GM10248 (cell line): ENCODE measurements around the gene TAF8.
"Not testable (repeated sequence)": the region's sequence is repeated elsewhere in the genome, so short reads cannot be mapped to it uniquely, and the experiment has no call there.

Source experiments
- CTCF ChIA-PET: fragments of 300-600 bp; sonication (Branson Sonifier 250); formaldehyde crosslinking; extraction: SDS; loops from one replicate; lab custom pipeline; 2021; ENCODE audit warnings: antibody characterized with exemption; lab: Yijun Ruan, JAX
- POLR2A ChIA-PET: fragments of 350-650 bp; sonication (Branson Sonifier 250); formaldehyde crosslinking; extraction: SDS; loops from one replicate; lab custom pipeline; 2020; ENCODE audit warnings: antibody characterized with exemption; lab: Yijun Ruan, JAX
- DNase-seq: peaks from one replicate; pipeline ENCODE4 v3.0.0; 2012; ENCODE audit errors: extremely low spot score
- TF ChIP-seq, protein P1 (sequence below): IDR thresholded peaks from 2 replicates; pipeline ENCODE4 v1.5.1; 2012; ENCODE audit warnings: mild to moderate bottlenecking, low read depth; ENCODE audit errors: extremely low read depth, missing control alignments, control extremely low read depth

Gene TAF8

DNA sequence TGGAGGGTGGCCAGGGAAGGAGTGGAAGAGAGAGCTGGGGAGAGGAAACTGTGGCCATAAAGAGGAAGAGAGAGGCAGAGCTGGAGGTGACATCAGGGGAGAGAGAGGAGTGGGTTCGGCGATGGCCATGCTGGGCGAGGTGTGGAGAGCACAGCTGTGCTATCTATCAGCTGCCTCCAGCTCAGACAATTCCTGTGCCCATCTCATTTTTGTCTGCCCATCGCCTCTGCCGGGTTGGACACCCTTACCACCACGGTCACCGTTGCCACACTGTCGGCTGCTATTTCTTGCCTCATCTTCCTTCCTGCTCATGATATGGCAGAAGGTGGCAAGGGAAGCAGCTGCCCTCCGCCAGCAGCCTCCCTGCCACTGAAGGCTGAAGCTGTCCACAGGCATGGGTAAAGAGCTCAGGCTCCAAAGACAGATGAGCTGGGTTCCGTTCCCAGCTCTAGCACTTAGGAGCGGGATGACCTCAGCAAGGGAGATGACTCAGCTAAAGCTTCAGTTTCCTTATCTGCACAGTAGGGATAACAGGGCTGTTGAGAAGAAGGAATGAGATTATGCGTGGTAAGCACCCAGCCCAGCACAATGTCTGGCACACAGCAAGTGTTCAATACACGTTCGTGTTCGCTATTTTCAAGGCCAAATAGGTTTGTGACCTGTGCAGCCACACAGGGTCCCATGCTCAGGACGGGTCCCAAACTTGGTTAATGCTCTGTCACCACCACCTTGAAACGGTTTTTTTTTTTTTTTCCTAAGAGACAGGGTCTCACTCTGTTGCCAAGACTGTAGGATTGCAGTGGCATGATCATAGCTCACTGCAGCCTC, 21.9 kb upstream of the TAF8 start:
- ChIA-PET CTCF (interaction anchor here (0.7 to 11.0 kb wide), 8 partner anchors 9 to 250 kb away, joined by 3 to 118 read pairs (median 6); partner anchors contain the start of genes BYSL, MED20 and TOMM6), POLR2A (interaction anchor here (0.7 kb wide), 1 partner anchor 172 kb away, joined by 3 read pairs; no protein-coding TSS in a partner anchor)
- no peak for DNase-seq
- TF ChIP-seq, protein P1, sequence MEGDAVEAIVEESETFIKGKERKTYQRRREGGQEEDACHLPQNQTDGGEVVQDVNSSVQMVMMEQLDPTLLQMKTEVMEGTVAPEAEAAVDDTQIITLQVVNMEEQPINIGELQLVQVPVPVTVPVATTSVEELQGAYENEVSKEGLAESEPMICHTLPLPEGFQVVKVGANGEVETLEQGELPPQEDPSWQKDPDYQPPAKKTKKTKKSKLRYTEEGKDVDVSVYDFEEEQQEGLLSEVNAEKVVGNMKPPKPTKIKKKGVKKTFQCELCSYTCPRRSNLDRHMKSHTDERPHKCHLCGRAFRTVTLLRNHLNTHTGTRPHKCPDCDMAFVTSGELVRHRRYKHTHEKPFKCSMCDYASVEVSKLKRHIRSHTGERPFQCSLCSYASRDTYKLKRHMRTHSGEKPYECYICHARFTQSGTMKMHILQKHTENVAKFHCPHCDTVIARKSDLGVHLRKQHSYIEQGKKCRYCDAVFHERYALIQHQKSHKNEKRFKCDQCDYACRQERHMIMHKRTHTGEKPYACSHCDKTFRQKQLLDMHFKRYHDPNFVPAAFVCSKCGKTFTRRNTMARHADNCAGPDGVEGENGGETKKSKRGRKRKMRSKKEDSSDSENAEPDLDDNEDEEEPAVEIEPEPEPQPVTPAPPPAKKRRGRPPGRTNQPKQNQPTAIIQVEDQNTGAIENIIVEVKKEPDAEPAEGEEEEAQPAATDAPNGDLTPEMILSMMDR, result no peak

GRCh38 chr6:42029062-42029685, 21.1 kb upstream of the TAF8 start:
- ChIA-PET CTCF (interaction anchor here (0.7 to 11.0 kb wide), 6 partner anchors 8 to 243 kb away, joined by 3 to 118 read pairs (median 7); partner anchors contain the start of genes BYSL, MED20 and TOMM6), POLR2A (interaction anchor here (0.7 kb wide), 1 partner anchor 173 kb away, joined by 3 read pairs; no protein-coding TSS in a partner anchor)
- TF ChIP-seq, protein P1, result no peak
- DNase-seq, result no peak

DNA sequence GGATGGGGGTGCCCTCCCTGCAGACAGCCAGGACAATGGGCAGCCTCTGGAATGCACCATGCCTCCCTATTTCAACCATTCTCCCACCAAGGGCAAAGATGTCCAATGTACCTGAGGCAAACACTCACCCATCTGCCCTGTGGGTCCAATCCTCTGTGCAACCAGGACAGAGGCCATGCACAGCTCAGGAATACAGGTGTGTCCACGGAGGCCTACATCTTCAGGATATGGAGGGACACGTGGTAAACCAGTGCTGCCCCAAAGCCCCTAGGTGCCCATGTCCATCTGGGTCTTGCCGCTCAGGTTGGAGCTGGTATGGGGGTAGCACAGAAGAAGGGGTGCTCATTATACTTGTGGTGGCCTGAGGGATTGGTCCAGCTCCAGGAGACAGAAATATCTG, 20.4 kb upstream of the TAF8 start:
- ChIA-PET POLR2A (no interaction called here), CTCF (interaction anchor here (2.2 to 11.0 kb wide), 3 partner anchors 13 to 244 kb away, joined by 7 to 118 read pairs (median 36); partner anchors contain the start of genes BYSL, MED20 and TOMM6)
- TF ChIP-seq, protein P1, result no peak
- no peak for DNase-seq

DNA sequence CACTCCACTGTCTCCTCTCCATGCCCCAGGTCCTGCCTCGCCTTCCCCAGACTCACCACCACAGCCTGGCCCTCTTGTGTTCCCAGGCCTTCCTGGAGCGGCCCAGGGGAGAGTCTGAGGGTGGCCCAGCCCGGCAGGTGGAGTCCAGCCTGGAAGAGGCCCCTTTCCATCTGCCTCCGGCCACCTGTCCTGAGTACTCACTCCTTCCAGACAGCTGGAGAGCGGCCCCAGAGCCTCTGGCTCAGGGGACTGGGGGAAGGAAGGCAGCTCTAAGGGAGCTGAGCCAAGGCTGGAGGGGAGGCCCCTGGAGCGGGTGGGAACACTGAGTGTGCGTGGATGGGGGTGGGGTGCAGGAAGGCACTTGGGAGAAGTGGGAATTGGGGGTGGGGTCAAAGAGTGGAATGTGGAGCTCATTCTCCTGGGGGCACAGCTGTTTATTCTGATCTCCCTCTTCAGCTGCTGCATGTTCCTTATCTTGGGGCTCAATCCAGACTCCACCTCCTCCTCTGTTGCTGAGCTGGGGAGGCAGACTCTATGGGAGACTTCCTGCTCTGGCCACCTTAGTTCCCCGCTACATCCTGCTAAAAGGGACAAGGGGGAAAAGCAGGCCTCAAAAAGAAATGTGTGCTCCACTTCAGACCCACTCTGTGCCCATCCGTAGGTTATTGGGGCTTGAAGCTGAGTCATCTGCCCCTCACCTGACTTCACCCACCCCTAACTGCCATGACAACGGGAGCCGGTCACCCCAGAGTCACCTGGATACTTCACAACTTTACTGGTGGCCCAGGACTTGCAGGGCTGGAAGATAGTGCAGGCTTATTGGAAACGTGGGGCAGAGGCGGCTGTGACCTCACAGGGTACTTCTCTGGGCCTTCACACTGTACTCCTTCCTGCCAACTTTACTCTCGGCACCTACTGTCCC, 19.5 kb upstream of the TAF8 start:
- POLR2A ChIA-PET, result interaction anchor here (1.0 kb wide), 1 partner anchor 9 kb away, joined by 4 read pairs; no protein-coding TSS in a partner anchor
- DNase-seq, result no peak
- CTCF ChIA-PET, result interaction anchor here (2.5 to 11.0 kb wide), 3 partner anchors 12 to 245 kb away, joined by 6 to 118 read pairs (median 36); partner anchors contain the start of gene TOMM6
- TF ChIP-seq, protein P1, result no peak

DNA sequence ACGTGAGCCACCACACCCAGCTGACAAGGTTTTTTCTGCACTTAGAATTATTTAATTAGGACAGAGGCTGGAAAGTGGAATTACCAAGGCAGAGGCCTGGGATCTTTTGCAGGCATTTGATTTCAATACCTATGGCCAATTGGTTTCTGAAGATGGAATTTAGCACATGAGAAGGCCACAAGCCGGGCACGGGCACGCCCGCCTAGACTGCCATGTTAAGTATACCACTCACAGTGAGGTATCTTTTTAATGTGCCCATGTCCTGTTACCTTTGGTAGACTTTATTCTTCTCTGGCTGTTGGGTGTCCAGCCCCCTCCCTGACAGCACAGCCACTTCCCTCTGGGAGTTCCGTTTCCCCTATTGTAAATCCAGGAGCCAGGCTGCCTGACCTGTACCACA, 18.0 kb upstream of the TAF8 start:
- ChIA-PET POLR2A (no interaction called here), CTCF (interaction anchor here (1.4 to 11.0 kb wide), 3 partner anchors 11 to 97 kb away, joined by 3 to 118 read pairs (median 6); no protein-coding TSS in a partner anchor)
- TF ChIP-seq, protein P1, result no peak
- no peak for DNase-seq

- POLR2A ChIA-PET, DNase-seq: not testable (repeated sequence)
- CTCF ChIA-PET, result interaction anchor here (1.0 kb wide), 1 partner anchor 9 kb away, joined by 3 read pairs; no protein-coding TSS in a partner anchor
Measured at GRCh38 chr6:42037669-42038068, 12.7 kb upstream of the TAF8 start.
